8988T (cell line): Measurements from ENCODE around the gene PARD6B.
"Not testable (repeated sequence)": the region's sequence is repeated elsewhere in the genome, so short reads cannot be mapped to it uniquely, and the experiment has no call there.

Source experiments
- DNase-seq: peaks from one replicate; pipeline ENCODE4 v3.0.0; 2011

The PARD6B gene

GRCh38 chr20:50731055-50731929 is at the start of gene PARD6B:
PARD6B (plus strand) TSS chr20:50731580; CDS start chr20:50731787, 207 bp downstream.
- DNase-seq = peak; percentile 98

- no peak for DNase-seq
Observed at GRCh38 chr20:50682065-50682464, 49.3 kb upstream of the PARD6B start.

- no peak for DNase-seq
Observed at GRCh38 chr20:50682947-50683530, 48.3 kb upstream of the PARD6B start.

GRCh38 chr20:50683570-50683969 is 47.8 kb upstream of the PARD6B start:
- no peak for DNase-seq

GRCh38 chr20:50686821-50687220 is 44.6 kb upstream of the PARD6B start:
- DNase-seq = no peak

GRCh38 chr20:50688256-50688975 is 43.0 kb upstream of the PARD6B start:
- DNase-seq = no peak

- no peak for DNase-seq
Observed at GRCh38 chr20:50689864-50690649, 41.3 kb upstream of the PARD6B start.

- no peak for DNase-seq
Observed at GRCh38 chr20:50690650-50691572, 40.5 kb upstream of the PARD6B start, which contains the start of gene RIPOR3. RIPOR3 (minus strand) TSS chr20:50691542; CDS start chr20:50691128, 414 bp downstream.

GRCh38 chr20:50691573-50692551 is 39.5 kb upstream of the PARD6B start:
- no peak for DNase-seq

- DNase-seq = no peak
Observed at GRCh38 chr20:50692552-50692933, 38.8 kb upstream of the PARD6B start.

GRCh38 chr20:50693001-50693400 is 38.4 kb upstream of the PARD6B start:
- no peak for DNase-seq

- DNase-seq = no peak
Observed at GRCh38 chr20:50694379-50695134, 36.8 kb upstream of the PARD6B start.

GRCh38 chr20:50695135-50695872 is 36.1 kb upstream of the PARD6B start:
- no peak for DNase-seq

- not testable (repeated sequence) for DNase-seq
Observed at GRCh38 chr20:50698255-50698654, 33.1 kb upstream of the PARD6B start.

GRCh38 chr20:50699688-50700087 is 31.7 kb upstream of the PARD6B start:
- DNase-seq = no peak

- no peak for DNase-seq
Observed at GRCh38 chr20:50701041-50701963, 30.1 kb upstream of the PARD6B start.

- not testable (repeated sequence) for DNase-seq
Observed at GRCh38 chr20:50703651-50704438, 27.5 kb upstream of the PARD6B start.
